Kidney (tissue), 14 donors: Measurements from ENCODE around the gene GCSAM. TPM values are rescaled to one million over a fixed set of nuclear protein-coding genes. Genes with fewer than 3 reads are reported as not detected.
A peak's percentile ranks its signal among the peaks of the same experiment; 100 is the strongest.

Experiments used
- DNase-seq, 5 donors: peaks; one replicate each; pipeline ENCODE4 v3.0.0-alpha.2; 2013 to 2020
- FAIRE-seq: peaks from 2 replicates; lab custom pipeline; 2012; peaks lifted over from hg19 to GRCh38; lab: Jason Lieb, UNC
- H3K27ac ChIP-seq, 2 donors: one replicate each; pipeline ENCODE4 v1.7.0; 2013; ENCODE audit warnings: low read depth in 2 of 2, low read length in 2 of 2, inconsistent platforms in 1 of 2
- H3K27me3 ChIP-seq: one replicate; pipeline ENCODE4 v1.7.1; 2013; ENCODE audit warnings: low read length, inconsistent platforms; ENCODE audit not compliant: control insufficient read depth, insufficient read depth
- H3K36me3 ChIP-seq, 3 donors: one replicate each; pipeline versions ENCODE4 v1.7.0 to v1.7.1; 2013; ENCODE audit warnings: low read length in 3 of 3, control low read depth in 1 of 3, inconsistent platforms in 1 of 3; ENCODE audit not compliant: insufficient read depth in 3 of 3, control insufficient read depth in 2 of 3
- H3K4me1 ChIP-seq, 3 donors: one replicate each; pipeline versions ENCODE4 v1.7.0 to v1.7.1; 2013; ENCODE audit warnings: low read length in 3 of 3, inconsistent platforms in 1 of 3, low read depth in 1 of 3; ENCODE audit not compliant: control insufficient read depth in 2 of 3, insufficient read depth in 2 of 3
- H3K4me3 ChIP-seq, 3 donors: one replicate each; pipeline versions ENCODE4 v1.7.0 to v1.8.1; 2013; ENCODE audit warnings: low read length in 3 of 3, control low read depth in 1 of 3, inconsistent platforms in 1 of 3
- H3K9ac ChIP-seq, 3 donors: one replicate each; pipeline versions ENCODE4 v1.7.0 to v1.7.1; 2013; ENCODE audit warnings: low read length in 3 of 3, control low read depth in 1 of 3, inconsistent platforms in 1 of 3
- H3K9me3 ChIP-seq, 3 donors: one replicate each; pipeline versions ENCODE4 v1.7.0 to v1.7.1; 2013; ENCODE audit warnings: low read length in 3 of 3, control low read depth in 1 of 3, inconsistent platforms in 1 of 3; ENCODE audit not compliant: control insufficient read depth in 2 of 3, insufficient read depth in 1 of 3
- CTCF ChIP-seq: IDR thresholded peaks from 3 replicates; pipeline ENCODE4 v1.5.1; 2012; ENCODE audit warnings: mild to moderate bottlenecking, moderate library complexity, borderline replicate concordance; ENCODE audit not compliant: insufficient read depth; ENCODE audit errors: extremely low read depth
- intact Hi-C: fragments of 100-400 bp; cut with DNase I; formaldehyde crosslinking; loops from one replicate; pipeline ENCODE4 v1.11.1; 2022
- polyA plus RNA-seq: library from polyadenylated mRNA; stranded (reverse); fragments of 350-450 nt; fragmentation: Illumina TruSeq; extraction: RNeasy Lipid Tissue Mini Kit (QIAGEN cat#74804); gene quantifications from one replicate; pipeline ENCODE4 v1.2.3, GENCODE V29; 2014; ENCODE audit warnings: low read depth, low replicate concordance; ENCODE audit not compliant: insufficient read depth
- total RNA-seq: library from RNA; stranded (reverse); fragmentation: NEBNext Ultra II Directional; extraction: Animal tissue kit (Norgen Biotek cat#: 25700); gene quantifications from one replicate; pipeline ENCODE4 v1.2.1, GENCODE V29; 2021
- donor health status: control.
- donor health status: control.
- donor health status: control.
- donor health status: control.
- donor health status: control.
- donor health status: DM: yes; HTN: yes; CAD: no.
- donor health status: Normal renal cell carcinoma (clear cell type).

The GCSAM gene
- total and polyA plus RNA-seq, 2 donors from 2014 or later: 0.88 TPM; not detected in 1

GRCh38 chr3:112126511-112126911 is 6.5 kb downstream of the GCSAM start:
- no peak overlapping the region for H3K9ac ChIP-seq
- H3K27ac ChIP-seq: no peak overlapping the region
- H3K9me3 ChIP-seq: no peaks in the 10 kb centered on the region
- intact Hi-C loops: no loop called here
- no peak overlapping the region for H3K4me3 ChIP-seq
- H3K36me3 ChIP-seq: no peaks in the 10 kb centered on the region
- no peaks in the 10 kb centered on the region for H3K27me3 ChIP-seq
- no peak for FAIRE-seq
- no peak for TF ChIP-seq CTCF
- DNase-seq: peak in 4 of 5 donors; percentile 63 to 92 (median 72)
- peaks cover 0 to 5% (median 2%) of the 10 kb centered on the region in 3 donors for H3K4me1 ChIP-seq

- DNase-seq (no peak), FAIRE-seq (no peak)
- intact Hi-C loops: no loop called here
- Histone ChIP-seq H3K36me3 (no peaks in the 10 kb centered on the region), H3K27ac (no peak overlapping the region), H3K4me1 (peaks cover 0 to 5% (median 2%) of the 10 kb centered on the region in 3 donors), H3K9ac (no peak overlapping the region), H3K4me3 (no peak overlapping the region), H3K9me3 (no peaks in the 10 kb centered on the region), H3K27me3 (no peaks in the 10 kb centered on the region)
- no peak for TF ChIP-seq CTCF
These were observed 8.0 kb downstream of the GCSAM start for GRCh38 chr3:112124907-112125607.

- DNase-seq (no peak), FAIRE-seq (no peak)
- TF ChIP-seq CTCF: no peak
- Histone ChIP-seq H3K27ac (no peak overlapping the region), H3K27me3 (no peaks in the 10 kb centered on the region), H3K4me1 (peaks cover 0 to 5% (median 2%) of the 10 kb centered on the region in 3 donors), H3K9ac (no peak overlapping the region), H3K4me3 (no peak overlapping the region), H3K9me3 (no peaks in the 10 kb centered on the region), H3K36me3 (no peaks in the 10 kb centered on the region)
- intact Hi-C loops: no loop called here
These were observed 9.5 kb downstream of the GCSAM start for GRCh38 chr3:112123548-112123947.
